NCI-H226 (cell line): ENCODE data around the gene PTPRN2.
"Not testable (repeated sequence)": the region's sequence is repeated elsewhere in the genome, so short reads cannot be mapped to it uniquely, and the experiment has no call there.

Experiments
- DNase-seq: peaks from one replicate; pipeline ENCODE4 v3.0.0-alpha.2; 2015

PTPRN2 gene

DNA sequence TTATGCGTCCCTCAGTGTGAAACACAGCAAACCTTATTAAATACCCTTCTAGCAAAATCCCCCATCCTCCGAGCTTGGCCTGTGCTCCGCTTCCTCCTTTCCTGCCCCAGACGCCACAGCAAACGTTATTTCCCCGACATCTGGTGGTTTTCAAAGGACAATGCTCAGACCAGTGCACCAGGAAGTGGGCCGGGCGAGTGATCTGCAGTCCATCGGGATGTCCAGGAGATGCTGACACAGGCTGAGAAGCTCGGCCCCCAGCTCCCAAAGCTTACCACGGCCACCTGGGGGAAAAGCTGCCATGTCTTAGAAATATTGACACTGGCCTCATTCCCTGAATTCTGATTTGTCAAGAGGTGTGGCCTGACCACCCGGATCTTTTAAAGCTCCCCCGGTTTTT is 129.5 kb downstream of the PTPRN2 start:
- no peak for DNase-seq

DNA sequence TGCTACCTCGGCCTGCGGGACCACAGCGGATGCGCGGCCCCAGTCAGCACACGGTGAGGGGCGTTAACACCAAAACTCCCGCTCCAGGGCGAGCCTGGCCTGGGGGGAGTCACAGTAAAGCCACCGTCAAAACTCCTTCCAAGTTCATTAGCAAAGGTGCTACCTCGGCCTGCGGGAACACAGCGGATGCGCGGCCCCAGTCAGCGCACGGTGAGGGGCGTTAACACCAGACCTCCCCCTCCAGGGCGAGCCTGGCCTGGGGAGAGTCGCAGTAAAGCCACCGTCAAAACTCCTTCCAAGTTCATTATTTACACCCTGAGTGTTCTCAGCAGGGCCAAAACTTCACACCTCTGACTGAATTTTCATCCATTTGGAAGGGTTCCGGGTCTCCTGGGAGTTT is 130.0 kb downstream of the PTPRN2 start:
- DNase-seq, result not testable (repeated sequence)

DNA sequence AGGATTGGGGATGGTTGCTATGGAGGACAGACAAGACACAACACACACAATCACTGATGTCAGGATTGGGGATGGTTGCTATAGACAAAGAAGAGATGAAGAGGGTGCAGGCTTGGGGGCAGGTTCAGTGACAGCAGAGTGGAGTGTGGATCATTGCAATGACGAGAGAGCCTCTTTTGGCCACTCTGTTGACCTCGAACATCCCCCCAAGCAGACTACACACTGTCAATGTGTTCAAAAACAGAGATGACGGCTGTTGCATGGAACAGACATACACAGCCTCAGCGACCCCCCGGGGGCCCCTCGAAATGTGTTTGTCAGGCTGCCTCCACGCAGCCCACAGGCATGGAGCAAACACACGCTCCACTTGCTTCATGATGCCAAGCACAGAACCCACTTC is 133.0 kb downstream of the PTPRN2 start:
- DNase-seq, result no peak

DNA sequence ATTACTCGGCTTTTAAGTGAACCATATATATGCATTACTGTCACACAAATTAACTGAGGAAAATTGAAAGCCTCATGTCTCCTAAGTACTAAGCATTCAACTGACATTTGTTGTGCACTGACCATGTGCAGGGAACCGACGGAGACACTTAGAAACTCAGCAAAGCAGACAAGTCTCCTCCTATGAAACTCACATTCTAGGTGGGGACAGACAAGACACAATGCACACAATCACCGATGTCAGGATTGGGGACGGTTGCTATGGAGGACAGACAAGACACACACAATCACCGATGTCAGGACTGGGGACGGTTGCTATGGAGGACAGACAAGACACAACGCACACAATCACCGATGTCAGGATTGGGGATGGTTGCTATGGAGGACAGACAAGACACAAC is 134.0 kb downstream of the PTPRN2 start:
- no peak for DNase-seq

DNA sequence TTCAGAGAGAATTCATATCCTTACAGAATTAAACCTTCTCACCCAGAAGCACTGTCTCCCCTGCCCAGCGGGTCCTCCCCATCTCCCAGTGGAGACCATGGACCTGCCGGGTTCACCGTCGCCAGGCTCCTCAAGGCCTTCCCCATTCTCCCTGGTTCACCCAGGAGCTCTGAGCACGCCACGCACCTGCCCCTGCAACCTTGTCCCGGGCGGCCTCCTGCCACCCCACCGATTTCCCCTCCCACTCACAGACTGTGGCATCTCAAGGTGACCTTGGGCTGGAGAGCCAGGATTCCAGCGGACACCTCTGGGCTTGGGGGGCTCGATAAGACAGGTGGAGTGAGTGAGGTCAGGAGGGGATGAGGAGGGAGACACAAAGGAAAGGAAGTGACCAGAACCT is 135.3 kb downstream of the PTPRN2 start:
- DNase-seq, result no peak

DNA sequence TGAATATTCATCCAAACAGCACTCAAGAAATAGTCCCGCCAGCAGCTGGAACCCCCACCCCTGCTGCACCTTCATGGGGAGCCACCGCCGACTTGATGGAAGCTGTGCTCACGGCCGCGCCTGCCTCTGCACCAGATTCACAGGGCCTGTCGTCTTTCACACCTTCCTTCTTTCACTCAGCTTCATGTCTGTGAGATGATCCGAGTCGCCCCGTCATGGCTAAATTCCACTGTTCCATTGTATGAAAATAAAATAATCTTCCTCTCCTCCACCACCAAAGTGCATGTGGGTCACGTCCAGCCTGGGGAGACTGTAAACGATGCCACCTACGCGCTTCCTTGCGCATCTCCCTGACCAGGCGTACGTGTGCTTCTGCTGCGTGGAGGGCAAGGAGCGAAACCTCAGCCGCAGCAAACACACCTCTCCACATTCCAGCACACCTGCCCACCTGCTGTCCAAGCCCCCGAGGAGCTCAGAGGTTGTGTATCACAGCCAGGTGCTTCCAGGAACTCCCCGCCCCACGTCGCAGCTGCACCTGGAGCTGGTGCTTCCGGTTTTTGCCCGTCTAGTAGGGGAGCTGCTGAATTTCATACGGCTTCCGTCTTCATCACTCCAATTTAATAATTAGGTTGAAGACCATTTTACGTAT is 137.0 kb downstream of the PTPRN2 start:
- DNase-seq, result no peak

DNA sequence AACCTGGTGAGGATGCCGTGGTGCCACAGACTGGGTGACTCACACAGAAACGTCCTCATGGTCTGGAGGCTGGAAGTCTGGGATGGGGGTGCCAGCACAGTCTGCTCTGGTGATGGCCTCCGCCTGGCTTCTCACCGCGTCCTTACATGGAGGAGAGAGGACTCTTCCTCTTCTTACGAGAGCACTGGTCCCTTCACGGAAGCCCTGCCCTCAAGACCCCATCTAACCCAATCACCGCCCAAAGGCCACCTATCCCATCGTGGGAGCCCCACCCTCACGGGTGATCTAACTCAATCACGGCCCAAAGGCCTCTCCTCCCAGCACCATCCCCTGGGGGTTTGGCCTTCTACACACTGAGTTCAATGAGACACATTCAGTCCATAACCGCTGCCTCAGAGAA is 137.7 kb downstream of the PTPRN2 start:
- DNase-seq, result no peak

DNA sequence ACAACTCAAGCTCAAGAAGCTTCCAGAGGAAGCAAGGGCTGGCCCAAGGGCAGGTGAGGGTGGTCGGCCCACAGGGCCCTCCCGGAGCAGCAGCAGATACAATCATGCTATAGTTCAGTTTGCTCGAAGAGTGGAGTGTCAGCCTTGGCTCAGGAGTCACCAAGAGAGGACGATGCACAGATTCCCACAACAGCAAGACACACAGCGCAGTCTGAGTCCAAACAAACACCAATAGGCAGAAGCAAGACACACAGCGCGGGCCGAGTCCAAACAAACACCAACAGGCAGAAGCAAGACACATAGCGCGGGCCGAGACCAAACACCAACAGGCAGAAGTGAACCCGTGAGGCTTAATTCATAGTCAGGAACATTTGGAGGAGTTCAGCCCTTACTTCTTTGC is 138.4 kb downstream of the PTPRN2 start:
- no peak for DNase-seq

DNA sequence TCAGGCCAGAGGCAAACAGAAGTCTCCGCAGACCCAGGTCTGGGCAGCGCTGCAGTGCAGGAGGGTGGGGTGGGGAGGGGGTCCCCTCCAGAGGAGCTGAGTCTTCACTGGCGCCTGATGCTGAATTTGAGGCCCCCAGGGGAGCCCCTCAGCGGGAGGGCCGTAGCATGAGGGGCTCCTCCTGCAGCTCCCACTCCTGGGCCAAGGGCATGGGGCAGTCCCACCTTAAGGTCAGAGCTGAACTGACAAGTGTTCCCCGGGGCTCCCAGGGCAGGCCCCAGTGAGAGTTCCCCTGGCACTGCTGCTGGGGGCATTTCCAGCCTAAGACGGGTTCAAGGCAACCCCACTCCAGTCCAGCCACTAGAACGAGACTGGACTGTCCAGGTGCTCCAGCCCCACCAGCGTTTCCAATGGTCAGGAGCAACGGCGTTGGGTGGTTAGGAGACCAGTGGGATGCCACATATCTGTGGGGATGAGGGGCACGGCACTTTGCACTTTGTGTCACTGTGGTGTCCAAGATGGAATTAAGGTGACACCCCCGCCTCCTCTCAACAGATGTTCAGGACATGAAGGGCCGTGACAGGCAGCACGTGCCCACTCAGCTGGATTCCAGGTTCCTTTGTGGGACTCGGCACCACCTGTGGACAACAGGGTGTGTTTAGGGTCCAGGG is 139.1 kb downstream of the PTPRN2 start:
- no peak for DNase-seq

DNA sequence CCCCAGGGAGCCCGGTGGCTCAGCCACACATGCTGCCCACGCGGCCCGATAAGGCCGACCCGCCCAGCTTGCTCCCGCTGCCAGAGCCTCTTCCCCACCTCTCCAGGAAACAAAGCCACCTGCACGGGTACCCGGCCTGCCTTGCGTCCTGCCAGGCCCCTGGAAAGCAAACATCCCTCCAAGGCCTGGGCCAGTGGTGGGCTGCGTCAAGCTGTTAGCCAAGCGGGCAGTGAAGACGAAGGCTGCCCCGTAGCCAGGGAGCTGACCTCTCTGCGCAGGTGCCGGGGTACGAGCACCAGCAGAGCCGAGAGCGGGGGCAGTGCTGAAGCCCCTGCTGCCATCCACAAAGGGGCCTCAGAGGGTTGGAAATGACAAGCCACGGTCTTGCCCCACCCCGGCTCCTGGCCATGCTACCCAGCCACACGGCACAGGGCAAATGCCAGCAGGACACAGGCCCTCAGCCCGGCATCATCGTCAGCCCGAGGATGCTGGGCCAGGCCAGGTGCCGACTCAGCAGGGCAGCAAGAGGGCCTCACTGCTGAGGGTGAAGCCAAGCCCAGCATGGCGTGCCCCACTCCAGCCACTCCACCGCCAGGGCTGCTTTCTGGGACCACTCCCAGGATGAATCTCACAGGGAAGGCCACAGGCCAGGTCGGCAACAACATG is 140.0 kb downstream of the PTPRN2 start:
- DNase-seq, result no peak

DNA sequence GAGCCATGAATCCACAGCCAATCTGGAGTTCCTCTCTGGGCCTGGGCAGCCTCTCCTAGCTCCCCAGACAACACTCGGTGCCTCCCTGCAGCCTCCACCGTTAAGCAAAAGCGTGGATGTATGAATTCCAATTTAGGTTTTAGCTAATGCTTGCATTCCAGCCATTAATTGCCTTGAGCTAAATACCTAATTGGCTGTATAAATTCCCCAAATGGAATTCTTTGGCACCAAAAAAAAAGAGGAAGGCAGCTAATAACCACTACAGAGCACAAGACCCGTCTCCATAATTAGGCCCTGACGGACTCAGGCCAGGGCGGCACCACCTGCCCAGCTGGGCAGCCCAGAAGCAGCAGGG is 140.5 kb downstream of the PTPRN2 start:
- no peak for DNase-seq

DNA sequence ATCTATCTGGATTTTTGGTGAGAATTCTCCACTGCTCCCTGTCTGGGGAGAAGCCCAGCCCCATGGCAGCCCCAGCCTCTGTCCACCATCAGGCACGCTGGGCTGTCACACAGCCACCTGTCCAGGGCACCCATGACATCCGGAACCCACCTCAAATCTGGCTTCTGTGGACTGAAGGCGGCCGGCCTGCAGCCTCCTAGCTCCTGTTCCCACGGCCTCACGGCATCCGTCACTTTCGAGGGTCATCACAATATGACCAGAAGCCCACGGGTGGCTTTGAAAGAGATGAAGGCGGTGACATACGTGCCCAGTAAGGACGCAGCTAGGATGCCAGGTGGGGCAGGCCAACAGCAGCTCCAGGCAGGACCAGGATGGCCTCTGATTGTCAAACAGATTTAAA is 140.9 kb downstream of the PTPRN2 start:
- DNase-seq, result no peak

DNA sequence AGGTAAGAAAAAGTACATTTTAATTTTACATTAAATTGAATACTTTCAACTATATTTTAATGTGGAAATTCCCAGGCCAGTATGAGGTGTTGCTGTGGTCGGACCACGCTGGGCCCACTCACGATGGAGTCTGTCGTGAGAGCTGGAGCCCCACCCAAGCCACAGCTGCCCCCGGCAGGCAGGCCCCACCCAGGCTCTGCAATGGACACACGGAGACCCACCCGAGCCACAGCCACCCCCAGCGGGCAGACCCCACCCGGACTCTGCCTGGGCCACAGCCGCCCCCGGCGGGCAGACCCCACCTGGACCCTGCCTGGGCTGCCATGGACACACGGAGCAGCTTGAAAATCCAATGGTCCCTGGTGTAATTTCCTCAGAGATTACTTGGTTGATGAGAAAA is 141.3 kb downstream of the PTPRN2 start:
- DNase-seq, result no peak

DNA sequence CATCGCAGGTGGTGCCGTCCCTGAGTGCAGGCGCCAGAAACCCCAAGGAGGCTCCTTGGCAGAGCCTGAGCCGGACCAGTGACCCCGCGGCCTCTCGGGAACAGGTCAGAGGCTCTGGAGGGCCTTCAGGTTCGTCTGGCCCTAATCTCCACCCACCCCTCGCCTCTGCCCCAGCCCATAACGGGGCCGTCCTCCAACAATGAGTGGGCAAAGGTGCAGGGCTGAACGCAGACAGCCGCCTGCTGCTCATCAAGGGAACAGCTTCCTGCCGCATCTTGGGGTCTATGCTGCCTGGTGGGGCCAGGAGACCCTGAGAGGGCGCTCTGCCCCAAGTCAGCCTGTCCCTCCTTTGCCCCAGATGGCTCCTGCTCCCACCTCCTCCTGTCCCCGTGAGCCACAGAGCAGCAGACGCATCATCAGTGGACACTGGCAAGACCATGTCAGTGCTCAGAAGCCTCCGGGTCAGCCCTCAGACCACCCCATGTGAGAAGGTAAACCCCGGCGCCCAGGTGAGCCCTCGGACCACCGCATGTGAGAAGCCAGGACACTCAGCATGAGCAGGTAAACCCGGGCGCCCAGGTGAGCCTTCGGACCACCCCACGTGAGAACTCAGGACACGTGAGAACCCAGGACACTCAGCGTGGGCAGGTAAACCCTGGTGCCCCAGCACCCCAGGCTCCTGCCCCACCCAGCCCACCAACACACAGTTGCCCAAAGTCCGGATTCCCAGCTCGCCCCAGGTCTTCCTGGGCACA is 142.0 kb downstream of the PTPRN2 start:
- DNase-seq, result no peak

DNA sequence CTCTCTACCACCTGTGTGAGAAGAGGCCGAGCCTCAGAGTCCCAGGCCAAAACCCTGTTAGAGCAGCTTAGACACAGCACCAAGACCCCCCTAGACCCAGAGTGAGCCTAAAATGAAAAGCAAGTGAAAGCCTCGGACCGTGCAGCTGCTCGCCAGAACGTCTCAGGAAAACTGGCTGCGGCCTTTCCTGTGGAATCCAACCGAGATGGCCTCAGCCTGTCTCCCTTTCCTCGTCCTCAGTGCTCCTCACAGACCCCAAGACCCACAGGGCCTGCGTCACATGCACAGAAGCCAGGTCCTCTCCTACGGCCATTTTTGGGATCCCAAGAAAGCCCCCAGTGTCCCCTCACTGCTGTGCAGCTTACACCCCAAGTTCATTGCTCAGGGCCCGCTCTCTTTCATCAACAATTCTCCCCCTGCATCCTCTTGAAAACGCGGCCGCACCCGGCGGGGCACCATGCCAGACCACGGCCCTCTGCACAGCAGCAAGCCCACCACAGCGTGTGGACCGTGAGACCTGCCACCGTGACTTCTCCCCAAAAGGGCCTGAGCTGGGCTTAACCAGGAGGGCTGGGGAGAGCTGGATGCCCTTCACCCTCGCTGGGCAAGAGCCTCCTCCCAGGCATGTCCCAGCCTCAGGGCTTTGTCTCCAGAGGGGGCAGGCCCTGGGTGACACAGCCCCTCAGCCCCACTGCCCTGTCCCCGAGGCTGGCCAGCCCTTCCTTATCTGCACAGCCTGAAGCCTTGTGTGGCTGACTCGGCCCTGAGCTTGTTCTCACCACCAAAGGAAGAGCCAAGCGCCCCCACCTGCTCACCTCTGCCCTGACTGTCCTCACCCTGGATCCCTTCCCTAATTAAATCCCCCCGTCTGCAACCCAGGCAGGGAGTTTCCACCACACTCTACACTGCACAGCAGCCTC is 142.9 kb downstream of the PTPRN2 start:
- DNase-seq, result no peak

DNA sequence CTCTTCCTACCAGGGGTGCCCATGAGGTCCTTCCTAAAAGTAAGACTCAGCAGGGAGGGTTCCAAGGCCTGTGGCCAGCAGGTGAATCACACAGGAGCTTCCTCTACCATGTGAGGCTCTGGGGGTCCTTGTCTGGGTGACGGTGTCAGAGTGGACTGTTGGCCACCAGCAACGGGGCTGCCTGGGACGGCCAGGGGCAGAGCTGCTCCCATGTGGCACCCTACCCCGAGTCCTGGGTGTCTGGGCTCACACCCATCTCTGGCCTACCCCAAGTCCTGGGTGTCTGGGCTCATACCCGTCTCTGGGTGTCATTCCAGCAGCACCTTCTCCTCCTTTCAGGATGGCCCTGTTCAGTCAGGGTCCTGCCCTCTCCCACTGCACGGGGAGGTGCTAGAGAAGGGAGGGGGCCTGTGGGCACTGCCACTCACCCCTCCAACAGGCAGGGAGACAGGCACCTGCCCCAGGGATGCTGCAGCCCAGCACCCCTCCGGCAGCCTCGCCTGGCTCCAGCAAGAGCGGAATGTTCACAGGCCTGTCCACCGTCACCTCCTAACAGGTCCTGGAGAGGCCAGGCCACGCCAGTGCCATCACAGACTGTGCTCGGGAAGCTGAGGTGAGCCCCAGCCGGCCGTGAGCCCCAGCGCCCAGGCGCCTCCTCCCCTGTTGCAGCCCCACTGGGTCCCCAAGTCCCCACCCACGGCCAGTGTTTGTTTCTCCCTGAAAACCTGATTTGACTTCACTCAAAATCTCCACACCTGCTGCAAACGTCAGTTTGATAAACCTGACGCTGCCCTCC is 143.7 kb downstream of the PTPRN2 start:
- DNase-seq, result no peak

DNA sequence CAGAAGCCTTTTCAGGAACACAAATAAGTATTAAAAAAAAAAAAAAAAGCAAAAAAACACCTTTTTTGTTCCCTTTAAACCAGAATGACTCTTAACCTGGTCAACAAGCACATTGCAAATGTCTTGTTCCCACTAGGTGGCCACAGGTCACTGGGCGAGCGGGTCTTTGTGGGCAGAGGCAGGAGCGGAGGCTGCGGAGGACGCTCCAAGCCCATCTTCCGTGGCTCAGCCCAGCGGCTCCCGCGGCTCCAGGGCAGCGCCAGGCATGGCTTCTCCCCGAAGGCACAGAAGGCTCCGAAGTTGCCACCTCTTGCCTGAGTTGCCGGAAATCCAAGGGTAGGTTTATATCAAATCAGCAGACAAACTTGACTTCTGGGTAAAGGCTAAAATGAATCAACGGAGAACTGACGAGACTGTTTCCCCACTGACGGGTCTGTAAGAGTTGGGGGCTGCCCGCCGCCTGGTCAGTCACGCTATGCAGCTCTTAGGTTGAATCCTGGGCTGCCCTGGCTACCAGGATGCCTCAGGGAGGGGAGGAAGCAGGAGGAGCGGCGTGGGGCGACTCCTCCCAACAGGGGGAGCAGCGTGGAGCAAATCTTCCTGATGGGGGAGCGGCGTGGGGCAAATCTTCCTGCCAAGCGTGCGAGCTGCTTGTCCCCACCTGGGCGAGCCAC is 144.5 kb downstream of the PTPRN2 start:
- no peak for DNase-seq

DNA sequence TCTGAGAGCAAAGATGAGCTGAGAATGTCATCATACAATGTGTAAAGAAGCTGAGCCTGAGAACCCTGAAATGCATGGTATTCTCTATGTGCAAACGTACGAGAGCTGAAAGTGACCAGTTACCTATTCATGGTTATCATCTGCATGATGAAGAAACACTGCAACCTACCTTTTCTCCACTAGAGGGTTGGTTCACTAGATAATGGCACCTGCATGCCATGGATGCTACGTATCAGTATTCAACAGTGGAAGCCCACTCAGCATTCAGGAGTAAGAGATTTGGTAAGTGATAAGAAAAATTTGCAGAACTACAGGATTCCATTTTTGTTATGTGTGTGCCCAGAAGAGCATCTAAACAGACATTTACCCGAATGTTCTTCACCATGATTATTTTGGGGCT is 145.4 kb downstream of the PTPRN2 start:
- DNase-seq, result no peak

DNA sequence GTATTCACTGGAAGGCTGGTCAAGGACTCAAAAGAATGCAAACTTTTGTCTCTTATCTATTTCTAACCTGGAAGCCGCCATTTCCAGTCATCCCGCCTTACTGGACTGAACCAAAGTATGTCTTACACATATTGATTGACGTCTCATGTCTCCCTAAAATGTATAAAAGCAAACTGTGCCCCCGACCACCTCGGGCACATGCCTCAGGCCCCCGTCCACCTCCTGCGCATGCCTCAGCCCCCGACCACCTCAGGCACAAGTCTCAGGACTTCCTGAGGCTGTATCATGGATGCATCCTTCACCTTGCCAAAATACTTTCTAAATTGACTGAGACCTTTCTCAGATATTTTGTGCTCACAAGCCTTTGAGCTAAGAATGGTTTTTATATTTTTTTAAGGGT is 148.6 kb downstream of the PTPRN2 start:
- no peak for DNase-seq

DNA sequence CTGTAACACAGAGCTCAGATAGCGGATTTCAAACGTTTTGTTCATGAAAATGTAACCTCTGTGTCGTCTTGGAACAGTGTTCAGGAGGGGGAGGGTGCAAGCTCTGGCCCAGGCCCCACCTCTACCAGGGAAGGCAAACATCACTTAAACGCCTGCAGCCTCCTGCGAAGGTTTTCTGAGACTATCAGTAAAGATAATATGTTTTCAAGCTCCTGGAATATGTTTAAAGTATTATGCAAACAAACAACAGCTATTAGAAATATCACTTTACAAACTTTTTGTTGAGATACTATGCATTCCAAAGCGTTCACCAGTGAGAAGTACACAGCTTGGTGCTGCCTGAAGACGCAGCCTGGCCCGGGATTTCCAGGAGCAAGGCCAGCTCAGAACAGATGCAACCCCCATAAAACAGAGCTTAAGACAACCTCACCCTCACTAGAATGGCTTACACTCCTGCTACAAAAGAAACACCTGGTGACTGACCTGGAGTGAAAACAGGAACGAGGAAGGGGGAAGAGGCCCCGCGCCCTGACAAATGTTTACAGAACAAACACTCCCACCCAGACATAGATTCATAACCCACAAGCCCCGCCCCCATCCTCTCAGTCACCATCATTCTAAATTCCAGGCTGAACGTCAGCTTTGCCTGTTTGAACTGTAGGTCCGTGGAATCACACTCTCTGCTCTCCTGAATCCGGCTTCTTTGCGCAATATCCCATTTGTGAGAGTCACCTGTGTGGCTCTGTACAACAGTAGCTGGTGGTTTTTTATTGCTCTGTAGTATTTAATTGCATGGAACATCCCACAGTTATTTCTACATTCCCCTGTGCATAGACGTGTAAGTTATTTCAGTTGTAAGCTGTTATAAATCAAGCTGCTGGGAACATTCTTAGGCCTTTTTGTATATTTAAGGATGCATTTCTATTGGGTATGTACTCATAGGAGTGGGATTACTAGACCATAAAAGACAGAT is 155.0 kb downstream of the PTPRN2 start:
- peak; percentile 57 for DNase-seq
